ENCODE results near the gene PACRG. TPM values are rescaled to one million over a fixed set of nuclear protein-coding genes. Genes with fewer than 3 reads are reported as not detected.
A peak's percentile ranks its signal among the peaks of the same experiment; 100 is the strongest.
"Not testable (repeated sequence)": the region's sequence is repeated elsewhere in the genome, so short reads cannot be mapped to it uniquely, and the experiment has no call there.

Gene PACRG
- total RNA-seq, 1 donor from 2014 or later: 10.5 TPM

GRCh38 chr6:163311830-163312229, 584.1 kb downstream of the PACRG start:
- intact Hi-C loops (cut with micrococcal nuclease): no loop called here
- no peak for TF ChIP-seq CTCF (IDR thresholded peaks at IDR 0.05; ENCODE audit: borderline replicate concordance)

GRCh38 chr6:163313566-163313965, 585.8 kb downstream of the PACRG start:
- Histone ChIP-seq H3K27ac (replicated peaks) (no peak overlapping the region), H3K36me3 (no peaks in the 10 kb centered on the region), H3K4me3 (no peak overlapping the region), H3K4me1 (peaks cover 13% of the 10 kb centered on the region), H3K9me3 (replicated peaks) (no peaks in the 10 kb centered on the region), H3K27me3 (ENCODE audit: low read depth) (no peaks in the 10 kb centered on the region)
- intact Hi-C loops (cut with micrococcal nuclease): no loop called here
- DNase-seq: no peak
- TF ChIP-seq CTCF (IDR thresholded peaks at IDR 0.05; ENCODE audit: borderline replicate concordance): no peak

More at GRCh38 chr6:163311830-163312229, 584.1 kb downstream of the PACRG start:
- no peak for DNase-seq
- Histone ChIP-seq H3K4me3 (no peak overlapping the region), H3K36me3 (no peaks in the 10 kb centered on the region), H3K27ac (replicated peaks) (no peak overlapping the region), H3K4me1 (no peaks in the 10 kb centered on the region), H3K27me3 (ENCODE audit: low read depth) (no peaks in the 10 kb centered on the region), H3K9me3 (replicated peaks) (no peaks in the 10 kb centered on the region)

GRCh38 chr6:163313981-163314380, 586.2 kb downstream of the PACRG start:
- Histone ChIP-seq H3K4me1 (peaks cover 17% of the 10 kb centered on the region), H3K4me3 (no peak overlapping the region), H3K27me3 (ENCODE audit: low read depth) (no peaks in the 10 kb centered on the region), H3K27ac (replicated peaks) (peak overlapping the region; percentile 19), H3K36me3 (no peaks in the 10 kb centered on the region), H3K9me3 (replicated peaks) (no peaks in the 10 kb centered on the region)
- DNase-seq: no peak
- intact Hi-C loops (cut with micrococcal nuclease): no loop called here
- TF ChIP-seq CTCF (IDR thresholded peaks at IDR 0.05; ENCODE audit: borderline replicate concordance): no peak

- intact Hi-C loops (cut with micrococcal nuclease): no loop called here
- no peaks in the 10 kb centered on the region for H3K36me3 ChIP-seq
- peaks cover 26% of the 10 kb centered on the region for H3K4me1 ChIP-seq
- TF ChIP-seq CTCF (IDR thresholded peaks at IDR 0.05; ENCODE audit: borderline replicate concordance): no peak
- H3K27me3 ChIP-seq (ENCODE audit: low read depth): no peaks in the 10 kb centered on the region
- H3K27ac ChIP-seq (replicated peaks): no peak overlapping the region
- H3K9me3 ChIP-seq (replicated peaks): no peaks in the 10 kb centered on the region
- no peak for DNase-seq
- H3K4me3 ChIP-seq: no peak overlapping the region
These were observed 587.2 kb downstream of the PACRG start for GRCh38 chr6:163314791-163315470.

- H3K27me3 ChIP-seq (ENCODE audit: low read depth); intact Hi-C loops (cut with micrococcal nuclease); DNase-seq; H3K9me3 ChIP-seq (replicated peaks); H3K27ac ChIP-seq (replicated peaks); H3K36me3 ChIP-seq; H3K4me3 ChIP-seq: not testable (repeated sequence)
- peaks cover 44% of the 10 kb centered on the region for H3K4me1 ChIP-seq
These were observed 589.2 kb downstream of the PACRG start for GRCh38 chr6:163316866-163317495.
